ENCODE results near the gene RPL11. TPM values are rescaled to one million over a fixed set of nuclear protein-coding genes. Genes with fewer than 3 reads are reported as not detected.

RPL11 gene
- total and polyA plus RNA-seq, 9 donors: 1,656 to 5,066 (median 2,069) TPM

DNA sequence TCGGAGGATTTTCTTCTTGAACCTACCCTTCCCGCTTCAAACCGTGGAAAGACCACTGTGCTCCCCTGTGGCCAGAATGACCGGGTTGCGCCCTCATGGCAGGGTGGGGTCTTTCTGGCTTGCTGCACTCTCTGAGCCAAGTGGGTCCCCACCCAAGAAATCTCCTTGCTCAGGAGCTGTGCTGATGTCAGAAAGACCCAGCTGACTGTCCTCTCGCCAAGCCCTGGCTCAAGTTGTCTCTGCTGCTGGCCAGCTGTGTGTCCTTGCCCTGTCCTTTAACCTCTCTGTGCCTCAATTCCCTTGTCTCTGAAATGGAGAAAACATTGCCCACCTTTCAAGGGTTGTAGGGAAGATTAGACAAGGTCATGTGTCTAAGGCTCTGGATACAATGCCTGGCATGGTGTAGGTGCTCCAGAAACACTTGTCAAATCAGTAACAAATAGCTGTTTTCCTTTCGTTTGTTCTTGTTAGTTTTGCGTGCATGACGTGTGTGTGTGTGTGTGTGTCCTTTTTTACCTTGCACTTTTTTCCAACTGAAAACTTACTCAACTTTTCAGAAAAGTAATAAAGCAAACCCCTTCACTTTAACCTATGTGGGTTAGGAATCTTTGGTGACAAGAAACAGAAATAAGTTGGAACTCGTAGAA, 41.1 kb upstream of the RPL11 start:
- no peak for DNase-seq
- Histone ChIP-seq H3K9me3 (no peaks in the 10 kb centered on the region), H3K4me1 (ENCODE audit: insufficient read depth) (no peaks in the 10 kb centered on the region), H3K27me3 (no peaks in the 10 kb centered on the region), H3K36me3 (no peaks in the 10 kb centered on the region), H3K27ac (no peak overlapping the region), H3K4me3 (no peak overlapping the region)
- no peak for TF ChIP-seq POLR2A (IDR thresholded peaks at IDR 0.05)
- TF ChIP-seq, protein P1, sequence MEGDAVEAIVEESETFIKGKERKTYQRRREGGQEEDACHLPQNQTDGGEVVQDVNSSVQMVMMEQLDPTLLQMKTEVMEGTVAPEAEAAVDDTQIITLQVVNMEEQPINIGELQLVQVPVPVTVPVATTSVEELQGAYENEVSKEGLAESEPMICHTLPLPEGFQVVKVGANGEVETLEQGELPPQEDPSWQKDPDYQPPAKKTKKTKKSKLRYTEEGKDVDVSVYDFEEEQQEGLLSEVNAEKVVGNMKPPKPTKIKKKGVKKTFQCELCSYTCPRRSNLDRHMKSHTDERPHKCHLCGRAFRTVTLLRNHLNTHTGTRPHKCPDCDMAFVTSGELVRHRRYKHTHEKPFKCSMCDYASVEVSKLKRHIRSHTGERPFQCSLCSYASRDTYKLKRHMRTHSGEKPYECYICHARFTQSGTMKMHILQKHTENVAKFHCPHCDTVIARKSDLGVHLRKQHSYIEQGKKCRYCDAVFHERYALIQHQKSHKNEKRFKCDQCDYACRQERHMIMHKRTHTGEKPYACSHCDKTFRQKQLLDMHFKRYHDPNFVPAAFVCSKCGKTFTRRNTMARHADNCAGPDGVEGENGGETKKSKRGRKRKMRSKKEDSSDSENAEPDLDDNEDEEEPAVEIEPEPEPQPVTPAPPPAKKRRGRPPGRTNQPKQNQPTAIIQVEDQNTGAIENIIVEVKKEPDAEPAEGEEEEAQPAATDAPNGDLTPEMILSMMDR (IDR thresholded peaks at IDR 0.05): no peak
- no peak for TF ChIP-seq EP300 (IDR thresholded peaks at IDR 0.05)
- WGBS, 3 donors: 53 to 60% (median 59%) methylated on average over 10 of the region's 10 CpGs
- intact Hi-C loops (cut with DNase I): no loop called here

DNA sequence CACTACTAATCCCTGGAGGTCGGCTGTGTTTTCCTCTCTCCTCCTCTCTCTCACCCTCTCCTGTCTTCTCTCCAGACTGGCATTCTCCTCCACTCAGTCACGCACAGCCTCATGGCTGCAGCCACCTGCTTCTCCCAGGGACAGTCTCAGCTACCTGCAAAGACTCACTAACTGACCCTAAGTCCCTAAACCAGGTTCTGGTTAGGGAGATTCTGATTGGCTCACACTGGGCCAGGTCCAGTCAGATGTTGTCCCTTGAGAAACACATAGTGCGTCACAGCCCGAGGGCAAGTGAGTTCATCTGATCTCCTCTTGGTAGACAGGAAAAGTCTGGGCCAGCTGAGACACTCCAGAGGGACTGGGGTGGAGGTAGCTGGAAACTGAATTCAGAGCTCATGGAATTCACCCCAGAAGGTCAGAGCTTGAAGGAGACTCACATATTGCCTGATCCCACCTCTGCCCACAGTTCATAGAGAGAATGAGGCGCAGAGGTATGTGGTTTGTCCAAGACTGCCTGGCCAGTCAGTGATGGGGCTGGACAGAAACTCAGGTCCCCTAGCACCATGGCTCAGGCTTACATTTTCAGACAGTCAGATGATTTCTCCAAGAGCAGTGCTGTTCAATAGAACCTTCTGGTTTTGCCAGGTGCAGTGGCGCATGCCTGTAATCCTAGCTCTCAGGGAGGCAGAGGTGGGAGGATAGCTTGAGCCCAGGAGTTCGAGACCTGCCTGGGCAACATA, 40.4 kb upstream of the RPL11 start:
- no peak for DNase-seq
- Histone ChIP-seq H3K4me1 (ENCODE audit: insufficient read depth) (no peaks in the 10 kb centered on the region), H3K27ac (no peak overlapping the region), H3K27me3 (no peaks in the 10 kb centered on the region), H3K9me3 (no peaks in the 10 kb centered on the region), H3K4me3 (no peak overlapping the region), H3K36me3 (no peaks in the 10 kb centered on the region)
- intact Hi-C loops (cut with DNase I): no loop called here
- 70% methylated on average over 7 of the region's 7 CpGs for WGBS, 3 donors
- TF ChIP-seq, protein P1 (IDR thresholded peaks at IDR 0.05): no peak
- TF ChIP-seq EP300 (IDR thresholded peaks at IDR 0.05) (no peak), POLR2A (IDR thresholded peaks at IDR 0.05) (no peak)

DNA sequence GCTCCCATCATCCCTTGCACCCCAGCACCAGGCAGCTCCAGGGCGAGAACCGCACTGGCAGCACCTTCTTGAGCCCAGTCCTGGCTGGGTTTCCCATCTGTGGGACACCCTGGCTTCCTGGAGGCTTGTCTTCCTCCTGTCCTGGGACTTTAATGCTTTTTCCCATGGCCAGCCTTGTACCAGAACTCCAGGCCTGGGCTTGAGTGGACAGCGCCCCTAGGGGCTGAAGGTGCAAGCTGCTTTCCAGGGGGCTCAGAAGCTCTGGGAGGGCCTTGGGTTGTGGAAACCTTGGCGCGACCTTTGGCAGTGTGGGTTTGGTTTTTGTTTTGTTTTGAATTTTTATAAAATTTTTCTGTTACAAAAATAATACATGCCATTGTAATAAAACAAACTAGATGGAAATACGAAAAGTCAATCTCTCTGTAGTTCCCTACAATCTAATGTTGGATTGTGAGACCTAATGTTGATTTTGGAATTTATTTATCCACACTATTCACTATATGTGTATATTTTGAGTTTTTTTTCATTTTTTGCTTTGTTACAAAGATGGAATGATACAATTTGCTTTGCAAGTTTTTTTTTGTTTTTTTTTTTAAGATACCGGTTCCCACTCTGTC, 33.8 kb upstream of the RPL11 start:
- H3K4me1 ChIP-seq (ENCODE audit: insufficient read depth): peaks cover 4% of the 10 kb centered on the region
- no peak overlapping the region for H3K27ac ChIP-seq
- TF ChIP-seq POLR2A (IDR thresholded peaks at IDR 0.05) (no peak), EP300 (IDR thresholded peaks at IDR 0.05) (no peak)
- TF ChIP-seq, protein P1 (IDR thresholded peaks at IDR 0.05): peak in 2 of 3 donors; percentile 18 to 37
- WGBS, 3 donors: 19 to 33% (median 21%) methylated on average over 7 of the region's 7 CpGs
- no peaks in the 10 kb centered on the region for H3K36me3 ChIP-seq
- no peak overlapping the region for H3K4me3 ChIP-seq
- H3K27me3 ChIP-seq: no peaks in the 10 kb centered on the region
- no peaks in the 10 kb centered on the region for H3K9me3 ChIP-seq
- intact Hi-C loops (cut with DNase I): no loop called here
- peak; percentile 28 to 68 (median 45) for DNase-seq

DNA sequence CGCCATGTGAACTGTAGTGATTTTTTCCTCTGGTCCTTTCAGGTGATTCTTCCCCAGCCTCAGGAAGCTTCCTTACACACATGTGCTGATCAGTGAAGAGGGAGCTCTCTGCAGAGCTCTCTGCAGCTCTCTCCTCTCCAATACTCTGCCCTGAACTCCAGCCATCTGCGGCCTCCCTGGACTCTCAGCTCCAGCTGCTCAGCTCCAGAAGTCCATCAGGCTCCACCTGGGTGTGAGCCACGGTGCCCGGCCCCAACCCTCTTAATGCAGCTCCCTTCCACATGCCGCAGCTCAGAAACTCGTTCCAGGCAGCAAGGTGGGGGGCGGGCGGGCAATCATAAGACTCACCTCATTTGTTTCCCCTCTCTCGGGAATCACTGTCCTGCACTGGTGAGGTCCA, 30.9 kb upstream of the RPL11 start:
- no peak overlapping the region for H3K4me3 ChIP-seq
- intact Hi-C loops (cut with DNase I): no loop called here
- TF ChIP-seq, protein P1 (IDR thresholded peaks at IDR 0.05): no peak
- TF ChIP-seq POLR2A (IDR thresholded peaks at IDR 0.05) (no peak), EP300 (IDR thresholded peaks at IDR 0.05) (no peak)
- no peaks in the 10 kb centered on the region for H3K9me3 ChIP-seq
- no peaks in the 10 kb centered on the region for H3K27me3 ChIP-seq
- no peak overlapping the region for H3K27ac ChIP-seq
- H3K36me3 ChIP-seq: no peaks in the 10 kb centered on the region
- DNase-seq: no peak
- 73 to 87% (median 84%) methylated on average over 9 of the region's 9 CpGs for WGBS, 3 donors
- peaks cover 4% of the 10 kb centered on the region for H3K4me1 ChIP-seq (ENCODE audit: insufficient read depth)

All from ovary (tissue), 9 donors.